HepG2 (cell line): ENCODE results near the gene ADAMTS17. TPM values are rescaled to one million over a fixed set of nuclear protein-coding genes. Genes with fewer than 3 reads are reported as not detected.

Experiments
- ATAC-seq: fragments of 200-7000 bp; cut with Tn5 transposase; 3 replicates; pipeline ENCODE4 v1.9.1; 2020; ENCODE audit warnings: mild to moderate bottlenecking, moderate library complexity
- BruUV-seq: library from RNA; stranded (reverse); fragments of 400-500 nt; replicated peaks from 2 replicates; lab custom pipeline; 2021; lab: Mats Ljungman, UMichigan
- CTCF ChIA-PET: fragments of 300-600 bp; formaldehyde crosslinking; extraction: SDS; loops from one replicate; lab custom pipeline; 2021; ENCODE audit warnings: low total read pairs, inconsistent platforms, low intra/inter-chr PET ratio; lab: Yijun Ruan, JAX
- POLR2A ChIA-PET: fragments of 350-600 bp; sonication (Branson Sonifier 250); formaldehyde crosslinking; loops from one replicate; lab custom pipeline; 2020; ENCODE audit warnings: antibody characterized with exemption, inconsistent platforms; lab: Yijun Ruan, JAX
- DNase-seq: peaks from one replicate; pipeline ENCODE4 v3.0.0-alpha.2; 2015; ENCODE audit warnings: low spot score
- FAIRE-seq: peaks from 3 replicates; lab custom pipeline; 2011; peaks lifted over from hg19 to GRCh38; lab: Jason Lieb, UNC
- H2AFZ ChIP-seq: one replicate; pipeline ENCODE4 v1.6.1; 2011; ENCODE audit warnings: low read length, inconsistent platforms
- H3K27ac ChIP-seq: fragments of 300-600 bp; 3 replicates; pipeline ENCODE4 v1.8.0; 2011; ENCODE audit warnings: mixed run types, mild to moderate bottlenecking, mixed read lengths, low read length, inconsistent platforms; ENCODE audit not compliant: insufficient read depth; ENCODE audit errors: extremely low read length
- H3K27me3 ChIP-seq, 2 experiments: fragments of 200-600 bp in 1 of 2; 2 replicates in 1 of 2; 3 replicates in 1 of 2; pipeline versions ENCODE4 v1.6.0 to v1.8.0; 2011; ENCODE audit warnings: low read length in 2 of 2, mild to moderate bottlenecking in 2 of 2, moderate library complexity in 2 of 2, inconsistent platforms in 1 of 2; ENCODE audit not compliant: insufficient read depth in 2 of 2, control insufficient read depth in 1 of 2
- H3K36me3 ChIP-seq, 2 experiments: fragments of 200-600 bp in 1 of 2; replicated peaks in 1 of 2; 2 replicates in 1 of 2; 3 replicates in 1 of 2; pipeline versions ENCODE4 v1.5.1 to v1.8.0; 2011; ENCODE audit warnings: low read length in 2 of 2, inconsistent platforms in 1 of 2; ENCODE audit not compliant: insufficient read depth in 2 of 2, control insufficient read depth in 1 of 2
- H3K4me1 ChIP-seq: 2 replicates; pipeline ENCODE4 v1.5.1; 2012; ENCODE audit warnings: low read length, inconsistent platforms; ENCODE audit not compliant: insufficient read depth
- H3K4me2 ChIP-seq: 2 replicates; pipeline ENCODE4 v1.6.0; 2011; ENCODE audit warnings: low read depth, low read length, inconsistent platforms
- H3K4me3 ChIP-seq, 3 experiments: fragments of 200-600 bp in 1 of 3; sonication (generic), shearing (Covaris generic) in 1 of 3; replicated peaks in 1 of 3; 2 replicates each; pipeline ENCODE4 v1.5.1; 2011 to 2016; ENCODE audit warnings: low read length in 3 of 3, inconsistent platforms in 2 of 3, low read depth in 2 of 3, mild to moderate bottlenecking in 2 of 3, control low read depth in 1 of 3, mixed read lengths in 1 of 3; ENCODE audit not compliant: insufficient read depth in 1 of 3
- H3K79me2 ChIP-seq: one replicate; pipeline ENCODE4 v1.6.1; 2011; ENCODE audit warnings: low read length, inconsistent platforms; ENCODE audit not compliant: insufficient read depth
- H3K9ac ChIP-seq: 2 replicates; pipeline ENCODE4 v1.6.0; 2011; ENCODE audit warnings: mild to moderate bottlenecking, low read depth, low read length, inconsistent platforms; ENCODE audit not compliant: insufficient read depth
- H3K9me3 ChIP-seq: 2 replicates; pipeline ENCODE4 v1.5.1; 2012; ENCODE audit warnings: mild to moderate bottlenecking, low read length
- H4K20me1 ChIP-seq: 2 replicates; pipeline ENCODE4 v1.6.0; 2011; ENCODE audit warnings: inconsistent platforms, mild to moderate bottlenecking, low read length, moderate library complexity; ENCODE audit not compliant: insufficient read depth
- ARID2 ChIP-seq: sonication (generic); formaldehyde crosslinking; IDR thresholded peaks from 2 replicates; pipeline ENCODE4 v1.8.1; 2022; ENCODE audit warnings: mild to moderate bottlenecking, missing genetic modification reagents, borderline replicate concordance
- ESRRA ChIP-seq: sonication (generic); formaldehyde crosslinking; IDR thresholded peaks from 2 replicates; pipeline ENCODE4 v1.5.1; 2020; ENCODE audit warnings: mild to moderate bottlenecking, low read depth, missing genetic modification reagents
- GATAD1 ChIP-seq: IDR thresholded peaks from 2 replicates; pipeline ENCODE4 v1.6.1; 2016; ENCODE audit warnings: missing genetic modification reagents, missing compliant biosample characterization
- KLF16 ChIP-seq, 2 experiments: sonication (generic) in 1 of 2; formaldehyde crosslinking in 1 of 2; IDR thresholded peaks; 2 replicates each; pipeline versions ENCODE4 v1.6.1 to v1.8.0; 2016 to 2023; ENCODE audit warnings: missing genetic modification reagents in 2 of 2, missing compliant biosample characterization in 1 of 2
- PPARG ChIP-seq: conservative IDR thresholded peaks from 2 replicates; pipeline ENCODE4 v1.6.1; 2016; ENCODE audit warnings: missing biosample characterization, missing genetic modification reagents
- RARA ChIP-seq: IDR thresholded peaks from 2 replicates; pipeline ENCODE4 v1.6.1; 2016; ENCODE audit warnings: missing genetic modification reagents, missing compliant biosample characterization
- ZBTB42 ChIP-seq: sonication (generic); formaldehyde crosslinking; IDR thresholded peaks from 2 replicates; pipeline ENCODE4 v1.5.0; 2020; ENCODE audit warnings: mild to moderate bottlenecking, missing genetic modification reagents
- ZNF124 ChIP-seq: sonication (generic); formaldehyde crosslinking; IDR thresholded peaks from 2 replicates; pipeline ENCODE4 v1.4.0; 2020; ENCODE audit warnings: missing genetic modification reagents
- ZNF331 ChIP-seq: sonication (generic); formaldehyde crosslinking; IDR thresholded peaks from 2 replicates; pipeline ENCODE4 v1.4.0; 2020; ENCODE audit warnings: missing genetic modification reagents
- ZNF350 ChIP-seq: sonication (generic); formaldehyde crosslinking; IDR thresholded peaks from 2 replicates; pipeline ENCODE4 v1.4.0; 2020; ENCODE audit warnings: mild to moderate bottlenecking, low read depth, missing genetic modification reagents, borderline replicate concordance
- ZNF558 ChIP-seq: sonication (generic); formaldehyde crosslinking; IDR thresholded peaks from 2 replicates; pipeline ENCODE4 v1.9.0; 2022; ENCODE audit warnings: mild to moderate bottlenecking, missing genetic modification reagents, borderline replicate concordance
- ZNF839 ChIP-seq: sonication (generic); formaldehyde crosslinking; IDR thresholded peaks from 2 replicates; pipeline ENCODE4 v1.4.0; 2020; ENCODE audit warnings: missing genetic modification reagents, mild to moderate bottlenecking, borderline replicate concordance
- WGBS: methylation state at CpG from one replicate; pipeline ENCODE4 v1.1.6; 2017; ENCODE audit warnings: low lambda C conversion rate; 5-methylcytosine and 5-hydroxymethylcytosine counted together
- in situ Hi-C: cut with HindIII; loops from 2 replicates; pipeline ENCODE4 v1.10.0; 2017; ENCODE audit warnings: low pct_unique_long_range_greater_than_20kb; ENCODE audit not compliant: extremely low pct_ligation_motif_present
- intact Hi-C: fragments of 100-400 bp; cut with micrococcal nuclease; formaldehyde crosslinking; loops from one replicate; pipeline ENCODE4 v1.10.0; 2022; ENCODE audit not compliant: unreplicated experiment
- polyA plus RNA-seq, 8 experiments: library from polyadenylated mRNA; depleted of rRNA in 3 of 8; stranded (reverse) in 7 of 8; unstranded in 1 of 8; fragments of >200 nt; fragmentation: Illumina TruSeq in 4 of 8; extraction: Trizol in 4 of 8; gene quantifications; 2 replicates each; pipeline versions ENCODE4 v1.2.1 to v1.2.3, GENCODE V29; 2011 to 2016; ENCODE audit warnings: low read depth in 4 of 8, missing spikeins in 1 of 8, mixed read lengths in 1 of 8; ENCODE audit not compliant: insufficient read depth in 1 of 8
- total RNA-seq, 5 experiments: library from RNA; depleted of rRNA; stranded (reverse); fragments of >200 nt; fragmentation: Illumina TruSeq; extraction: Trizol; gene quantifications; 2 replicates each; pipeline ENCODE4 v1.2.3, GENCODE V29; 2016; ENCODE audit warnings: low read depth in 1 of 5
- TF ChIP-seq, protein P1 (sequence below): sonication (generic); formaldehyde crosslinking; IDR thresholded peaks from 2 replicates; pipeline ENCODE4 v1.5.0; 2020; ENCODE audit warnings: missing genetic modification reagents

The ADAMTS17 gene
- total and polyA plus RNA-seq, 2 of the 13 experiments (the other 11 are each of a cell fraction or from before 2014, with no cell fraction given) = 0.02 to 0.04 TPM

DNA sequence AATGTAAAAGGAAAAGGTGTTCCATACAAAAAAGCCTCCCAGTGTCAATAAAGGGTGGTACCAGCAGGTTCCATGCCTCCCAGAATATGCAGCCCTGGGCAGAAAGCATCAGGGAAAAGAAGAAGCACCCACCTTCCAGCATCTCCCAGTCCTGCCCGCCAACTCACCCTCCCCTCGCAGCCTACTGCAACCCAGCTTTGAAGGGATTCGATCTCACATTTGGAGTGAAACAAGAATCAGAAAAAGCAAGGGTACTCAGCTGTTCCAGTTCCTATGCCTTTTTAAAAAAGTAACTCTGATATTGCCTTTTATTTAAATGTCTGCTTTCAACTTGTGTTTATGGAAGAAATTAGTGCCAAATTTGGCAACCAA, 166.9 kb downstream of the ADAMTS17 start:
- in situ Hi-C loops (no loop called here), intact Hi-C loops (no loop called here)
- no peak overlapping the region for H3K9ac ChIP-seq
- no peaks in the 10 kb centered on the region for H3K4me1 ChIP-seq
- H2AFZ ChIP-seq = no peak overlapping the region
- H3K27ac ChIP-seq = no peak overlapping the region
- ChIA-PET POLR2A (no interaction called here), CTCF (no interaction called here)
- WGBS = 73% methylated on average over 3 of the region's 3 CpGs
- no TSS peak for BruUV-seq
- FAIRE-seq (no peak), DNase-seq (no peak), ATAC-seq (no peak)
- no peak overlapping the region for H3K4me3 ChIP-seq
- no peak overlapping the region for H3K4me2 ChIP-seq
- H3K27me3 ChIP-seq = no peaks in the 10 kb centered on the region
- TF ChIP-seq ZNF839 (CRISPR knock-in tag) = no peak
- TF ChIP-seq RARA = no peak
- TF ChIP-seq ZBTB42 (CRISPR knock-in tag) = no peak
- no peak for TF ChIP-seq ZNF331
- no peaks in the 10 kb centered on the region for H3K36me3 ChIP-seq
- H4K20me1 ChIP-seq = no peaks in the 10 kb centered on the region
- H3K9me3 ChIP-seq = peaks cover 19% of the 10 kb centered on the region
- no peaks in the 10 kb centered on the region for H3K79me2 ChIP-seq

DNA sequence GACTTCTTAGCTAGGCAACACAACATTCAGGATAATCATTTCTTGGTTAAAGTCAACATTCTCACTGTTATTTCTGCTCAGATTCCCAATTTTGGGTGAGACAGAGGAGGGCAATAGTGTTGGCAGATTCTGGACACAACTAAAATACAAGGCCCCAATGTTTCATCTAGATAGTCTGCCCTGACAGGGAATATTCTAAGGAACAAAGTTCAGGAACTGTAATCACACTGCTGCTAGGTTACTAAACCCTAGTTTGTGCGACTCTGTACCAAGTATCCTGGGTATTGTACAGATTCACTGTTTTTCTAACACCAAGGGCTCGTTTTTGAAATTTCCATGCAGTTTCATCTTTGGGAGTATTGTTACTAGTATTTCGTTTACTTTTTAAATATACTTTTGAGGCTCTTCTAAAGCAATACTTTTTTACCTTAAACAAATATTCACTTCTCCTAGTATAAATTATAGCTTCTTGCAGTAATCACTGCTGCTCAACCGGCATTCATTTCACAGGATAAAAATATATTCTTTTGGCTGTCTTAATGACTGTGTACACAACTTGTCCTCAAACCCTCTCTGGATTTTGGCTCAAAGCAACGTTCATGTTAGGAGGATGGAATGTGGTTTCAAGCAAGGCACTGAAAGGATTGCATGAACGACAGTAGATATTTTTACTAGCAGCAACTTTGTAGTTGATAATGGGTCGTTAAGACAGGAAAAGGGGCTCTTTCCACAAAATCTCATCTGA, 167.4 kb downstream of the ADAMTS17 start:
- no peak overlapping the region for H3K4me2 ChIP-seq
- TF ChIP-seq KLF16 (CRISPR knock-in tag; IDR thresholded peaks at IDR 0.05) (no peak), ZNF350 (CRISPR knock-in tag) (no peak), ZNF558 (CRISPR knock-in tag) (no peak), ARID2 (CRISPR knock-in tag) (no peak), ZNF124 (CRISPR knock-in tag) (no peak), ESRRA (CRISPR knock-in tag) (no peak), GATAD1 (CRISPR knock-in tag) (no peak), PPARG (no peak)
- TF ChIP-seq, protein P1, sequence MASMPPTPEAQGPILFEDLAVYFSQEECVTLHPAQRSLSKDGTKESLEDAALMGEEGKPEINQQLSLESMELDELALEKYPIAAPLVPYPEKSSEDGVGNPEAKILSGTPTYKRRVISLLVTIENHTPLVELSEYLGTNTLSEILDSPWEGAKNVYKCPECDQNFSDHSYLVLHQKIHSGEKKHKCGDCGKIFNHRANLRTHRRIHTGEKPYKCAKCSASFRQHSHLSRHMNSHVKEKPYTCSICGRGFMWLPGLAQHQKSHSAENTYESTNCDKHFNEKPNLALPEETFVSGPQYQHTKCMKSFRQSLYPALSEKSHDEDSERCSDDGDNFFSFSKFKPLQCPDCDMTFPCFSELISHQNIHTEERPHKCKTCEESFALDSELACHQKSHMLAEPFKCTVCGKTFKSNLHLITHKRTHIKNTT (CRISPR knock-in tag) = no peak

More for the DNA sequence above, 167.4 kb downstream of the ADAMTS17 start:
- Histone ChIP-seq H3K4me1 (no peaks in the 10 kb centered on the region), H3K9ac (no peak overlapping the region), H3K4me3 (no peak overlapping the region), H3K36me3 (no peaks in the 10 kb centered on the region), H2AFZ (no peak overlapping the region), H3K9me3 (peaks cover 19% of the 10 kb centered on the region), H3K79me2 (no peaks in the 10 kb centered on the region), H3K27ac (no peak overlapping the region), H3K27me3 (no peaks in the 10 kb centered on the region), H4K20me1 (no peaks in the 10 kb centered on the region)
- in situ Hi-C loops (no loop called here), intact Hi-C loops (no loop called here)
- ATAC-seq (no peak), DNase-seq (no peak), FAIRE-seq (no peak)
- no TSS peak for BruUV-seq
- POLR2A ChIA-PET = no interaction called here
- 11% methylated on average over 7 of the region's 7 CpGs for WGBS
- CTCF ChIA-PET = no interaction called here
